ENCODE measurements around the gene CPZ. TPM values are rescaled to one million over a fixed set of nuclear protein-coding genes. Genes with fewer than 3 reads are reported as not detected.

The CPZ gene
- total RNA-seq, 1 donor from 2014 or later, result not detected

- H3K36me3 Mint-ChIP-seq (ENCODE audit: low read depth), result no peaks in the 10 kb centered on the region
- no peak for DNase-seq (ENCODE audit: low read depth, low spot score)
- H3K4me1 Mint-ChIP-seq, result peaks cover 3% of the 10 kb centered on the region
- TF ChIP-seq CTCF (conservative IDR thresholded peaks at IDR 0.05), result no peak
- H3K27me3 Mint-ChIP-seq (ENCODE audit: low read depth), result peaks cover 17% of the 10 kb centered on the region
- H3K4me3 Mint-ChIP-seq, result no peak overlapping the region
- H3K9me3 Mint-ChIP-seq, result no peaks in the 10 kb centered on the region
- no peak overlapping the region for H3K27ac Mint-ChIP-seq (ENCODE audit: unreplicated experiment)
Observed at GRCh38 chr4:8647094-8647570, 54.6 kb downstream of the CPZ start.

GRCh38 chr4:8647626-8648025 is 55.1 kb downstream of the CPZ start:
- peaks cover 3% of the 10 kb centered on the region for H3K4me1 Mint-ChIP-seq
- no peaks in the 10 kb centered on the region for H3K36me3 Mint-ChIP-seq (ENCODE audit: low read depth)
- no peak overlapping the region for H3K27ac Mint-ChIP-seq (ENCODE audit: unreplicated experiment)
- H3K27me3 Mint-ChIP-seq (ENCODE audit: low read depth), result peaks cover 14% of the 10 kb centered on the region
- no peaks in the 10 kb centered on the region for H3K9me3 Mint-ChIP-seq
- no peak overlapping the region for H3K4me3 Mint-ChIP-seq
- DNase-seq (ENCODE audit: low read depth, low spot score), result no peak
- no peak for TF ChIP-seq CTCF (conservative IDR thresholded peaks at IDR 0.05)

GRCh38 chr4:8648296-8648695 is 55.7 kb downstream of the CPZ start:
- Mint-ChIP-seq H3K9me3 (no peaks in the 10 kb centered on the region), H3K27ac (ENCODE audit: unreplicated experiment) (no peak overlapping the region), H3K27me3 (ENCODE audit: low read depth) (peaks cover 14% of the 10 kb centered on the region), H3K4me3 (no peak overlapping the region), H3K4me1 (peaks cover 3% of the 10 kb centered on the region), H3K36me3 (ENCODE audit: low read depth) (no peaks in the 10 kb centered on the region)
- no peak for TF ChIP-seq CTCF (conservative IDR thresholded peaks at IDR 0.05)
- DNase-seq (ENCODE audit: low read depth, low spot score), result no peak

- no peak for DNase-seq (ENCODE audit: low read depth, low spot score)
- Mint-ChIP-seq H3K4me3 (no peak overlapping the region), H3K36me3 (ENCODE audit: low read depth) (no peaks in the 10 kb centered on the region), H3K4me1 (peaks cover 3% of the 10 kb centered on the region), H3K27ac (ENCODE audit: unreplicated experiment) (no peak overlapping the region), H3K9me3 (no peaks in the 10 kb centered on the region), H3K27me3 (ENCODE audit: low read depth) (peaks cover 14% of the 10 kb centered on the region)
- TF ChIP-seq CTCF (conservative IDR thresholded peaks at IDR 0.05), result no peak
Observed at GRCh38 chr4:8648816-8649630, 56.5 kb downstream of the CPZ start.

GRCh38 chr4:8649631-8650361 is 57.2 kb downstream of the CPZ start:
- H3K9me3 Mint-ChIP-seq, result peaks cover 2% of the 10 kb centered on the region
- H3K27ac Mint-ChIP-seq (ENCODE audit: unreplicated experiment), result no peak overlapping the region
- peaks cover 3% of the 10 kb centered on the region for H3K4me1 Mint-ChIP-seq
- H3K36me3 Mint-ChIP-seq (ENCODE audit: low read depth), result no peaks in the 10 kb centered on the region
- no peak for TF ChIP-seq CTCF (conservative IDR thresholded peaks at IDR 0.05)
- no peak overlapping the region for H3K4me3 Mint-ChIP-seq
- peaks cover 14% of the 10 kb centered on the region for H3K27me3 Mint-ChIP-seq (ENCODE audit: low read depth)
- no peak for DNase-seq (ENCODE audit: low read depth, low spot score)
